Measurements from ENCODE around the gene GDF10. TPM values are rescaled to one million over a fixed set of nuclear protein-coding genes. Genes with fewer than 3 reads are reported as not detected.

GDF10 gene
- total RNA-seq, 1 experiment from 2014 or later = not detected

- no peak for DNase-seq (ENCODE audit: low read depth)
These were observed 5.9 kb upstream of the GDF10 start for GRCh38 chr10:47294057-47294456.

DNA sequence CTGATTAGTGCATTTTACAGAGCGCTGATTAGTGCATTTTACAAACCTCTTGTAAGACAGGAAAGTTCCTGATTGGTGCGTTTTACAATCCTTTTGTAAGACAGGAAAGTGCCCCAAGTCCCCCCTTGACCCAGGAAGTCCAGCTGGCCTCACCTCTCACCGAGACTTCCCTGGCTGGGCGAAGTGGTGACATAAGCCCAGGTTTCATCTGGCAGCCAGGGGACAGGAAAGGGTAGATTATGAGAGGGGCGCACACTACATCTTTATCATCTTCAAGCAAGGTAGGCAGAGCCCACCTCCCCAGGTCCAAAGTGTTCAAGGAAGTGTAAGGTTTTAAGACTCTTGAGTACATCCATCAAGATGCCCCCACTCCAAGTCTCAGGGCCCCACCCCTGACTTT, 5.5 kb upstream of the GDF10 start:
- no peak for DNase-seq (ENCODE audit: low read depth)

DNA sequence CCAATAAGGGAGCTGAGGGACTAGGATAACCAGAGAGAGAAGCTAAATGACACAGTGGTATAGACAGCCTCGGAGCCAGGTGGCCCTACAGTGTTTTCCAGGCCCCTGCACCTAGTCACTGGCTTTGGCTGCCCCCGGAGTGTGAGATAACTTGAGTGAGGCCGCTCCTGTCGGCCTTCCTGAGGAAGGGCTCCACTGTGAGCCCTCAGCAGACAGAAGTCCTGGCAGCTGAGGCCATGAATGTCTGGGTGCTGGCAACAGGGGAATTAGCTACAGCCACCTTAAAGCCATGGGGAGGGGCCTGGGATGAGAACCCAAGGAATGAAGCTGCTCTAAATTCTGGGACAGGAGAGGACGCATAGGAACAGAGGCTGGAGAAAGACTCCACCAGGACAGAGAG, 4.6 kb upstream of the GDF10 start:
- DNase-seq (ENCODE audit: low read depth) = no peak

- no peak for DNase-seq (ENCODE audit: low read depth)
These were observed 3.7 kb upstream of the GDF10 start for GRCh38 chr10:47296156-47296894.

DNA sequence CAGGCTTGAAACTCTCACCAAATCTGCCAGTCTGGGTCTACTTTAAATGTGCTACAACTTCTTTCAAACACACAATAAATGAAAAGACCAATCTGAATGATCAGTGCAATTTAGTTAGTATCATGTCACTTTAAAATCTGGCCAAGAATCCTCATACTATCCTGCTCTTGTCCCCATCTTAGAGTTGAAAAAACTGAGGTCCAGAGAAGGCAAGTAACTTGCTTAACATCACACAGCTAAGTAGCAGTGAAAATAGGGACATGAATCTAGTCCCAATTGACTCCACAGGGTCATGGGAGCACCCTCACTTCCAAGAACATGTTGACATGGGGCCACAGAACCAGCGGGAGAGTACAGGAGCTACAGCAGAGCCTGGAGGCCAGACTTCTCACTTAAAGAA, 3.1 kb upstream of the GDF10 start:
- DNase-seq (ENCODE audit: low read depth) = no peak

DNA sequence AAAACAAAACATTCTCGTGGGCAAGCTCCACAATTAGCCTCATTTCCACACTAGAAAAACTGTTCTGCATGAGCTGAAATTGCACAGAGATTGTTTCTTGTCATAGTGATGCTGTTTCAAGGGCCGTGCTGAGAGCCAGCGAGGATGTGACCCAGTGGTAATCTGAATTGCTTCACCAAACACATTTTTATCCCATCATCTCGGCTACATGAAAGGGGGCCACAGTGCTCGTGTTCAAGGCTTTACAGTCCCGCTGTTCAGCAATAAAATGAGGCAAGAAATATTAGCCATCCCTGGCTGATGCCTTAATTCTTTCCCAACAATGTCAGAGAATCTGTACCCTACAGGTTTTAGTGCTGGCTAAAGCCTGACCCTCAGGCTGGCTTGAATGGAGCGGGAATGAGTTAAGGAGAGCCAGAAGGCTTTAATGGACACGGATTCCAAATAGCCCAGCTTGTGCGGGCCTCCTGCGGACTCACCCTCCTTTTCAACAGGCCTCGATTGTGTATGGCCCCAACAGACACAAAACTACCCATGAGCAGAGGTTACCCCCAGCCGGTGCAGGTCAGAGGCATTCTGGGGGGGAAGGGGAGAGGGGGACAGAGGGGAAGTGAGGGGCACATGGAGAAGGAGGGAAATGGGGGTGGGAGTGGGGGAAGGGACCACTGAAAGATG, 2.0 kb upstream of the GDF10 start:
- no peak for DNase-seq (ENCODE audit: low read depth)

- DNase-seq (ENCODE audit: low read depth) = no peak
These were observed 1.3 kb upstream of the GDF10 start for GRCh38 chr10:47298715-47299114.

- no peak for DNase-seq (ENCODE audit: low read depth)
These were observed 483 bp downstream of the GDF10 start for GRCh38 chr10:47300429-47300931.

DNA sequence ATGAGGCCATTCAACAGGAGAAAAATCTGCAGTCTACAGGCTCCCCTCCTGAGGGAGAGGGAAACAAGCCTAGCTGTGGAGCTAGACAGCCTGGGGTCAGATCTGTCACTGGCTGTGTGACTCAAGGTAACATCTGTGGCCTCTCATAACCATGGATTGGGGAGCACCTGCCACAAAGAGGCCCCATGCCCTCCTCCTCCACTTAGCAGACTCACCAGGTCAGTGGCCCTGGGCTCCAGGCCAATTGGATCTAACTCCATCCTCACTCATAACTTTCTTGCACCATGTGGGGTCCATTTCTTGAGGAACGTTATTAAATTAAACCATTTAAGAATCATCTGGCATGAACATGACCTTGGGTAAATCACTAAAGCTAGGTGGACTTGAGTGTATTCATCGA, 1.8 kb downstream of the GDF10 start:
- no peak for DNase-seq (ENCODE audit: low read depth)

- no peak for DNase-seq (ENCODE audit: low read depth)
These were observed 3.1 kb downstream of the GDF10 start for GRCh38 chr10:47303105-47303504.

DNA sequence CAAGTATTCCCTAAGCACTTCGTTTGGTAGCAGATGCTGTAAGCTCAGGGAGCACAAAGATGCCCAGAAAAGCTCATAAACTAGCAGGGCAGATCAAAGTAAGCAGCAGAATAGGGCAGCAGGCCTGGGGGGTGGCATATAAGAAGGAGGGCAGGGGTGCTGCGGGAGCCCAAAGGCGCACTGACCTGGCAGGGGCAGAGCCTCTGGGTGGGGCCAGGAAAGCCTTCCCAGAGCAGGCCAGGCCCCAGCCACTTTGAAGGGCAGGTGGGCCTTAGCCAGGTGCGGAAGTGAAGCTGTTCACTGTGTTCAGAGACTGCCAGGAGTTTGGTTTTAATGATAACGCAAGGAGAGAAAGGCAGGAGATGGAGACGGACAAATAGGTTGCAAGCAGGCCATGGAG, 3.9 kb downstream of the GDF10 start:
- no peak for DNase-seq (ENCODE audit: low read depth)

- DNase-seq (ENCODE audit: low read depth) = no peak
These were observed 5.6 kb downstream of the GDF10 start for GRCh38 chr10:47305566-47305965.

DNA sequence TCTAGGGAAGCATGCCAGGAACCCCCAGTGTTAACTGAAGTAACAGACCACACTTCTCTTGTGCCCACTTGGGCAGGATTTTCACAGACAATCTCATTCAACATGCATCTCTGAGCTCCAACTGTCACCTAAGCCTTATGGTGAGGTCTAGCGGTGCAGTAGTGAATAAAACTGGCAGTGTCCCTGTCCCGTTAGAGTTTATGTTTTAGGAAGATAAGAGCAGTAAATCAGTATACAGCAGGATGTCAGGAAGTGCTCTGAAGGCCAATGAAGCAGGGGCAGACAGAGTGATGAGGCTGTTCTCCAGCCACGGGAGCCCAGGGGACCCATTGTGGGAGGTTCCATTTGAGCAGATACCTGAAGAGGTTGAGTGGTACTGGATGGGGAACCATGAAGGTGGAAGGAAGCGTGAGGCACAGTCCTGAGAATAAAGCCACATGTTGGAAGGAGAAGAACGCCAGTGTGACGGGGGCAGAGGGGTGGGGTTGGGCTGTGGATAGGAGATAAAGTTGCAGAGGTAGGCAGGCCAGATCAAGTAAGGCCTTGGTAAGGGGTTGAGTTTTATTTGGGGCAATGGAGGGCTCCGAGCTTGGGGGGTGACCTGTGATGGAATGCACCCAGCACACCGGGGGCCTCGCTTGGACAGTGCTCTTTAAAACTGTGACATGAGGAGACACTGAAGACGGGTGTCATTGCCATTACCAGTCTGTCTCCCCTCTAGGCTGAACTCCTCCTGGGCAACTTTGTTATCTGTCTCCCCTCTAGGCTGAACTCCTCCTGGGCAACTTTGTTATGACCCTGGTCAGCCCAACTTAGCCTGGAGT, 6.6 kb downstream of the GDF10 start:
- DNase-seq (ENCODE audit: low read depth) = no peak

- no peak for DNase-seq (ENCODE audit: low read depth)
These were observed 7.4 kb downstream of the GDF10 start for GRCh38 chr10:47307381-47307780.

DNA sequence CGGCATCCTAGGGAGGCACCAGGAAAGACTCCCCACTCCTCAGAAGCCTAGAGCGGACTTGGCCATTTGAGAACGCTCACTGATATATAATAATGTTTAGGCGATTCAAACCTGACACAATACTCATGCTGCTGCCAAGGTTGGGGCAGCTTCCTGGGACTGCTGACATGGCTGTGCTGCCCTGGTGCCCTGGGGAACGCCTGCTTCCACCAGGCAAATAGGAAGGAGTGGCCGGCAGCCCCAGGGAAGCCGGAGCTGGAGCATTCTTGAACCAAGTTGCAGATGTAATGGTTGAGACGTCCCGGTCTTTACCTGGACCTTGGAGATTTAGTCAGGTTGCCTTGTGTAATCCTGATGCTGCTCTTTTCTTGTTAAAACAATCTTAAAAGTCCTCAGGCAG, 8.8 kb downstream of the GDF10 start:
- DNase-seq (ENCODE audit: low read depth) = no peak

- no peak for DNase-seq (ENCODE audit: low read depth)
These were observed 9.6 kb downstream of the GDF10 start for GRCh38 chr10:47309408-47310089.

DNA sequence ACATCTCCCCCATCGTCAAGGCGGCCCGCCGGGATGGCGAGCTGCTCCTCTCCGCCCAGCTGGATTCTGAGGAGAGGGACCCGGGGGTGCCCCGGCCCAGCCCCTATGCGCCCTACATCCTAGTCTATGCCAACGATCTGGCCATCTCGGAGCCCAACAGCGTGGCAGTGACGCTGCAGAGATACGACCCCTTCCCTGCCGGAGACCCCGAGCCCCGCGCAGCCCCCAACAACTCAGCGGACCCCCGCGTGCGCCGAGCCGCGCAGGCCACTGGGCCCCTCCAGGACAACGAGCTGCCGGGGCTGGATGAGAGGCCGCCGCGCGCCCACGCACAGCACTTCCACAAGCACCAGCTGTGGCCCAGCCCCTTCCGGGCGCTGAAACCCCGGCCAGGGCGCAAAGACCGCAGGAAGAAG, 10.1 kb downstream of the GDF10 start:
- DNase-seq (ENCODE audit: low read depth) = no peak

DNA sequence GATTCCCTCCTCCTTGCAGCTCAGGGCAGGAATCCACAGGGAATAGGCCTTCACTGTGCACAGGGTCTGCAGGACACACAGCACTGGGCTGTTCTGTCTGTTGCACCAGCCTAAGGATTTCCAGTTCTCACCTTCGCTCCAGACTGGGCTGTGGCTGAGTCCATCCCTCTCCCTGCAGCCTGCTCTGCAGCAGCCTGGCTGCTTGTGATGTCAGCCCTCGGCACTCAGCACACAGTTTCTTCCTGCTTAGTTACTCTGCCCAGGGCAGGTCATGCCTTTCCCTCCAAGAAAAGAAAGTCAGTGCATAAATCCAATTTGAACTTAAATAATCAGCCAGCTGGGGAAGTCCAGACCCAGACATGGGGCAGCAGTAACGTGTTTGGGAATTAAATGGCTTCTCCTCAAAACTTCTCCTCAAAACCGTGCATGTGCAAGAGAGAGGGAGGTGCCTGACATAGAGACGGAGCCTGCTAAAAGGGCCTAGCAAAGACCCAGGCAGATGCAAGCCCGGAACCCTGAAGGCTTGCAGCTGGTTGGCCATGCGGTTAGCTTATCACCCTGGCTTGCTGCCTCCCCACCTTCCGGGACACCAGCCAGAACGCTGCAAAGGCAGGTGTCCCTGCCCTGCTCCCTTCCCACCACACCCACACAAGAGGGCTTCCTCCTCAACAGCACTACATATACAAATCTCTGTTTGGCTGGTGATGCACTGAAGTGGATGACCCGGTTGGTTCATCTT, 11.4 kb downstream of the GDF10 start:
- DNase-seq (ENCODE audit: low read depth) = no peak

DNA sequence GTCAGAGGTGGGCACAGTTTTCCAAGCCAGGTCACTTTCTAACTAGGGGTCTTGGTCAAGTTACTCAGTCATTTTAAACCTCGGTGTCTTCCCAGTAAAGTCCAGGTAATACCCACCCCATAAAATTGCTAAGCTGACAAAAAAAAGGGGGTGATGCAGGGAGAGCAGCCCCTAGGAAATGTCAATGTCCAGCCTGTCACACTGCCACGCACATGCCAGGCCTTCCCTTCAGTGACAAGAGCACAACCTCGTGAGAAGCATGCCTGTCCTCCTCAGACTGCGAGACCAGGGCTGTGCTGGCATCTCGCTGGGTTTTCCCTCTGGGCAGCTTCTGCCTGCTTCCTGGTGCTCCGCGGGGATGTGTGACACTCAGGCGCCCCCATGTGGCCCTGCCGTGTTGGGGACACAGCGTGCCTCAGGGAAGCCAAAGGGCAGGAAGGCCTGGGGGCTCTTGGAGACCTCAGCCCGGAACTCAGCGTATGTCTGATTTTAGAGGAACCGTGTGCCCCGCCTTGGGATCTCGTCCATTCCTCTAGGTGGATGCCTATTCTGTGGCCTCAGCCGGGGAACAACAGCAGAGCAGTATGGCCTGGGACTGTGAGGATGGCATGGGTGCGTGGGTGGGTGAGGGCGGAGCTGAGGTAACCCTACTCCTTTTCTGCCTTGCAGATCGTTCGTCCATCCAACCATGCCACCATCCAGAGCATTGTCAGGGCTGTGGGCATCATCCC, 12.1 kb downstream of the GDF10 start:
- DNase-seq (ENCODE audit: low read depth) = peak; percentile 59

GRCh38 chr10:47312663-47312995, 12.6 kb downstream of the GDF10 start:
- DNase-seq (ENCODE audit: low read depth) = no peak

All from HT1080 (cell line).